ENCODE measurements around the gene FGF2. TPM values are rescaled to one million over a fixed set of nuclear protein-coding genes. Genes with fewer than 3 reads are reported as not detected.

The FGF2 gene
- total RNA-seq, 2 donors from 2014 or later: 12.5 to 18.5 TPM

GRCh38 chr4:122814426-122814825, 12.2 kb upstream of the FGF2 start:
- Histone ChIP-seq H3K27me3 (ENCODE audit: control insufficient read depth, insufficient read depth, low read length, poor library complexity, severe bottlenecking) (no peaks in the 10 kb centered on the region), H3K4me1 (ENCODE audit: control insufficient read depth, insufficient read depth, low read length) (no peaks in the 10 kb centered on the region), H3K27ac (ENCODE audit: low read depth, low read length) (no peak overlapping the region), H3K4me3 (ENCODE audit: low read length) (no peak overlapping the region), H3K9ac (ENCODE audit: extremely low read depth, low read length, poor library complexity, severe bottlenecking) (no peak overlapping the region), H3K9me3 (ENCODE audit: control insufficient read depth, low read length) (no peaks in the 10 kb centered on the region), H3K36me3 (ENCODE audit: control insufficient read depth, insufficient read depth, low read length) (no peaks in the 10 kb centered on the region)
- Mint-ChIP-seq H3K4me3 (no peak overlapping the region), H3K9me3 (peaks cover 19% of the 10 kb centered on the region), H3K36me3 (ENCODE audit: low read depth) (no peaks in the 10 kb centered on the region), H3K27ac (no peak overlapping the region), H3K27me3 (ENCODE audit: insufficient read depth) (no peaks in the 10 kb centered on the region), H3K4me1 (no peaks in the 10 kb centered on the region)
- no peak for TF ChIP-seq CTCF (conservative IDR thresholded peaks at IDR 0.05)
- WGBS, 2 experiments (ENCODE audit: insufficient coverage in 1 of 2, insufficient read length in 1 of 2): 100% methylated on average over 1 of the region's 2 CpGs; no CpG with 5 or more reads in 1 of the 2 experiments
- no peak for DNase-seq

GRCh38 chr4:122815248-122815647, 11.4 kb upstream of the FGF2 start:
- Mint-ChIP-seq H3K4me1 (no peaks in the 10 kb centered on the region), H3K4me3 (no peak overlapping the region), H3K36me3 (ENCODE audit: low read depth) (no peaks in the 10 kb centered on the region), H3K27ac (no peak overlapping the region), H3K27me3 (ENCODE audit: insufficient read depth) (no peaks in the 10 kb centered on the region), H3K9me3 (peaks cover 19% of the 10 kb centered on the region)
- H3K9ac ChIP-seq (ENCODE audit: extremely low read depth, low read length, poor library complexity, severe bottlenecking): no peak overlapping the region
- no peak for TF ChIP-seq CTCF (conservative IDR thresholded peaks at IDR 0.05)
- no peak for DNase-seq
- no peak overlapping the region for H3K4me3 ChIP-seq (ENCODE audit: low read length)
- no peaks in the 10 kb centered on the region for H3K27me3 ChIP-seq (ENCODE audit: control insufficient read depth, insufficient read depth, low read length, poor library complexity, severe bottlenecking)
- no peaks in the 10 kb centered on the region for H3K36me3 ChIP-seq (ENCODE audit: control insufficient read depth, insufficient read depth, low read length)
- H3K9me3 ChIP-seq (ENCODE audit: control insufficient read depth, low read length): no peaks in the 10 kb centered on the region
- no peaks in the 10 kb centered on the region for H3K4me1 ChIP-seq (ENCODE audit: control insufficient read depth, insufficient read depth, low read length)
- WGBS, 2 experiments (ENCODE audit: insufficient coverage in 1 of 2, insufficient read length in 1 of 2): 94 to 95% methylated on average over 6 of the region's 6 CpGs
- H3K27ac ChIP-seq (ENCODE audit: low read depth, low read length): no peak overlapping the region

- no peaks in the 10 kb centered on the region for H3K4me1 Mint-ChIP-seq
- H3K36me3 Mint-ChIP-seq (ENCODE audit: low read depth): no peaks in the 10 kb centered on the region
- Histone ChIP-seq H3K27ac (ENCODE audit: low read depth, low read length) (no peak overlapping the region), H3K9me3 (ENCODE audit: control insufficient read depth, low read length) (no peaks in the 10 kb centered on the region), H3K27me3 (ENCODE audit: control insufficient read depth, insufficient read depth, low read length, poor library complexity, severe bottlenecking) (no peaks in the 10 kb centered on the region), H3K9ac (ENCODE audit: extremely low read depth, low read length, poor library complexity, severe bottlenecking) (no peak overlapping the region), H3K4me3 (ENCODE audit: low read length) (no peak overlapping the region), H3K36me3 (ENCODE audit: control insufficient read depth, insufficient read depth, low read length) (no peaks in the 10 kb centered on the region), H3K4me1 (ENCODE audit: control insufficient read depth, insufficient read depth, low read length) (no peaks in the 10 kb centered on the region)
- no peak overlapping the region for H3K27ac Mint-ChIP-seq
- no peaks in the 10 kb centered on the region for H3K27me3 Mint-ChIP-seq (ENCODE audit: insufficient read depth)
- no peak for DNase-seq
- no peak overlapping the region for H3K4me3 Mint-ChIP-seq
- no peak for TF ChIP-seq CTCF (conservative IDR thresholded peaks at IDR 0.05)
- WGBS, 2 experiments (ENCODE audit: insufficient coverage in 1 of 2, insufficient read length in 1 of 2): 84% methylated on average over 4 of the region's 4 CpGs; no CpG with 5 or more reads in 1 of the 2 experiments
- peaks cover 10% of the 10 kb centered on the region for H3K9me3 Mint-ChIP-seq
Measured at GRCh38 chr4:122816476-122816875, 10.2 kb upstream of the FGF2 start.

All from endodermal cell (in vitro differentiated cells).